ENCODE measurements around the gene GPC2.
"Not testable (repeated sequence)": the region's sequence is repeated elsewhere in the genome, so short reads cannot be mapped to it uniquely, and the experiment has no call there.

GPC2 gene

GRCh38 chr7:100200693-100201092 is 23.5 kb upstream of the GPC2 start:
- DNase-seq (ENCODE audit: low read depth in 2 of 2): no peak

DNA sequence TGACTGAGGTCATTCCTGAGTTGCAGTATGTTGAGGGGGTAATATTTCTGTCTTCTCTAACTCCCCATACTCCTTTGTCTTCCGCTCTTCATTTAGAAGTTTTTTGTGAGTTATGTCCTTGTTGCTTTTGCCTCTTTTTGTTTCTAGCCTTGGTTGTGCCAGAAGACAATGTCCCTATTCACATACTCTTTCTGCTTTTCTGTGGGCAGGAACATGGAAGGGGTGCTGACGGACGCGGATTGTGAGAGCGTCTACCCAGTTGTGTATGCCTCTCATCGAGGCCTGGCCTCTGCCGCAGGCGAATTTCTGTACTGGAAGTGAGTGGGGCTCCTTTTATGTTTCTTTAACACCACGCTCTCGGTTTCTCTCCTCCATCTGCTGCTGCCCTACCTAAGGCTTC is 21.1 kb upstream of the GPC2 start:
- DNase-seq (ENCODE audit: low read depth in 2 of 2): no peak

DNA sequence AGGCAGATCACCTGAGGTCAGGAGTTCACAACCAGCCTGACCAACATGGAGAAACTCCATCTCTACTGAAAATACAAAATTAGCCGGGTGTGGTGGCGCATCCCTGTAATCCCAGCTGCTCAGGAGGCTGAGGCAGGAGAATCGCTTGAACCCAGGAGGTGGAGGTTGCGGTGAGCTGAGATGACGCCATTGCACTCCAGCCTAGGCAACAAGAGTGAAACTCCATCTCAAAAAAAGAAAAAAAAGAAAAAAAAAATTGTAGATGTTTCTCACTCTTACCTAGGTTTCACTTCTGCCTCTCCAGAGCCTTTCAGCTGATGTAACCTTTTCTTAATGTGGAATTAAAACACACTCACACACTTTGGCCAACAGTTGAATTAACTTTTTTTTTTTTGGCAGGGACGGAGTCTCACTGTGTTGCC is 18.7 kb upstream of the GPC2 start:
- not testable (repeated sequence) for DNase-seq (ENCODE audit: low read depth in 2 of 2)

- no peak for DNase-seq (ENCODE audit: low read depth in 2 of 2)
These were observed 18.0 kb upstream of the GPC2 start for GRCh38 chr7:100195222-100195621.

GRCh38 chr7:100192969-100193368 is 15.8 kb upstream of the GPC2 start:
- no peak for DNase-seq (ENCODE audit: low read depth in 2 of 2)

- DNase-seq (ENCODE audit: low read depth in 2 of 2): not testable (repeated sequence)
These were observed 15.2 kb upstream of the GPC2 start for GRCh38 chr7:100192281-100192862.

- DNase-seq (ENCODE audit: low read depth in 2 of 2): no peak
These were observed 14.6 kb upstream of the GPC2 start for GRCh38 chr7:100191775-100192174.

DNA sequence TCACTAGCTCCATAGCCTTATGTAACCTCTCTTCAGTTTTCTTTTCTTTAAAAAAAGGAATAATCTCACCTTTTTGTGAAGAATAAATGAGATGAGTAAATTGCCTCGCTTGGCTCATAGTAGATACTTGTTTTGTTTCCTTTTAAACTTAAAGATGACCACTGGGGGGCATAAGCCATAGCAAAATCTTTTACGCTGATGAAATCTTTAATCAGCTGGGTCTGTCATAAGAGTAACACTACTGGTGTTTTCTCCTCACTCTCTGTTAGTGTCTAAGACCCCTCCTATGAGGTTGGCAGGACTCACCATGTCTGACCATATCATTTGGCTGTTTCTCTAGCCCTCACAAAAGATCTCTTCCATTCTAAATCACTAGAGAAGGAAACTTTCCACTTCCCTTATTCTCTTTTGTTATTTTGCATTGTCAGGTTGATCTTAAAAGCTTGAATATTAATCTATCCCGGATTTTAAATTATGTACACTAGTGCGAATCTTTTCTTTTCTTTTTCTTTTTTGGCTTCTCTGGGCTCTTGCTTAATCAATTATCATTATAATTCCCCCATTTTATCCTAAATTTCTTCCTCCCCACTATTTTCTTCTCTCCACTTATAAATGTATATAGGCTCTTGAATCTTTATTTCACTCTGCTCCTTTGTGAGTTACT is 13.0 kb upstream of the GPC2 start:
- no peak for DNase-seq (ENCODE audit: low read depth in 2 of 2)

DNA sequence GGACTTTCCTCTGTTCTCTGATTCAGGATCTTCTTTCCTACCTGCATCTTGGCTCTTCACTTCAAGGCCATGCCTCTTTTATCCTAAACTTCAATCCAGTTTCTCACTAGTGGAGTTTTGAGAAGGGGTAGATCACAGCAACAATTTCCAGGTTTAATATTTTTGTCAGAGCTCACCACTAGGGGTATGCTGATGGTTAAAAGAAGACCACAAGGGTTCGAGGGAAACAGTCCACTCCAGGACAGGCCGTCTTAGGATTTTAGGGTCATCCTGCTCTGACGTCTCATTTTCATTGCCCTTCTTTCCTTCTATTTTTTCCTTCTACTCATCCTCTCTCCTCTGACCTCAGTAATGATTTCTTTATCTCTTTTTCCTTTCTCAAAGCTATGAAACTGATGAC is 11.9 kb upstream of the GPC2 start:
- DNase-seq (ENCODE audit: low read depth in 2 of 2): no peak

DNA sequence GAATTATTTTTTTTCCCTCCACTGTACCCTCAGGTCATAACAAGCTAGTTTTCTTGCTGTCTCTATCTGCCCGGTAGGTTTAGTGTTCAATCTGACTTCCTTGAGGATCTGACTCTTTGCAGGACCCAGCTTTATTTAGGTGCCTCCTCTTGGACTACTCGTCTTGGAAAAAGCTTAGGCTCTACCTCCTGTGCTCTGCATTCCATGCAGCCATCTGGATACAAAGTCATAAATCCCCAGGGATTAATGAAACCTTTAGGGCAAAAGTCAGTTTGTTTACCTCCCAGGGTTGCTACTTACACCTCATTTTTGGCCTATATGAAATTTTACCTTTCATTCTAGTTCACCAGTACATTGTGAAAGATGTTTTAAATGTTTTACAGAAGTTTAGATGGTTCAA is 8.5 kb upstream of the GPC2 start:
- DNase-seq (ENCODE audit: low read depth in 2 of 2): no peak

DNA sequence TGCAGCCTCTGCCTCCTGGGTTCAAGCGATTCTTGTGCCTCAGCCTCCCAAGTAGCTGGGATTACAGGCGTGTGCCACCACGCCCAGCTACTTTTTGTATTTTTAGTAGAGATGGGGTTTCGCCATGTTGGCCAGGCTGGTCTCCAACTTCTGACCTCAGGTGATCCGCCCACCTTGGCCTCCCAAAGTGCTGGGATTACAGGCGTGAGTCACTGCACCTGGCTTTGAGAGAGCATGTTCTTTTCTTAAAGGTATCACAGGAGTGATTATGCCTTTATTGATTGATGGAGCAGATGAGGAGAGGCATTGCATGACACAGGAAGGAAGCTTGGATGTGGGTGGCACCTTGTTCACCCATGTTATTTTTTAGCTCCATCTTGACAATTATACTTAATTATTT is 5.9 kb upstream of the GPC2 start:
- not testable (repeated sequence) for DNase-seq (ENCODE audit: low read depth in 2 of 2)

- not testable (repeated sequence) for DNase-seq (ENCODE audit: low read depth in 2 of 2)
These were observed 5.4 kb upstream of the GPC2 start for GRCh38 chr7:100182616-100183015.

DNA sequence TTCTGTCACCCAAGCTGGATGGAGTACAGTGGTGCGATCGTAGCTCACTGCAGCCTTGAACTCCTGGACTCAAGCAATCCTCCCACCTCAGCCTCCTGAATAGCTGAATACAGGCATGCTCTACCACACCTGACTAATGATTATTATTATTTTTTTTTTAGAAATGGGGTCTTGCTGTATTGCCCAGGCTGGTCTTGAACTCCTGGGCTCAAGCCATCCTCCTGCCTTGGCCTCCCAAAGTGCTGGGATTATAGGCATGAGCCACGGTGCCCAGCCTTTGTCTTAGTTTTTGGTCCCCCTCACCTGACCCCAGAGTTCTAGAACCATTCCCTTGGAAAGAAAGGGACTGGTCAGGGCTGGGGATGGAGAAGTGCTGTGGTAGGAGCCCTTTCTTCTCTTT is 2.9 kb upstream of the GPC2 start:
- not testable (repeated sequence) for DNase-seq (ENCODE audit: low read depth in 2 of 2)

DNA sequence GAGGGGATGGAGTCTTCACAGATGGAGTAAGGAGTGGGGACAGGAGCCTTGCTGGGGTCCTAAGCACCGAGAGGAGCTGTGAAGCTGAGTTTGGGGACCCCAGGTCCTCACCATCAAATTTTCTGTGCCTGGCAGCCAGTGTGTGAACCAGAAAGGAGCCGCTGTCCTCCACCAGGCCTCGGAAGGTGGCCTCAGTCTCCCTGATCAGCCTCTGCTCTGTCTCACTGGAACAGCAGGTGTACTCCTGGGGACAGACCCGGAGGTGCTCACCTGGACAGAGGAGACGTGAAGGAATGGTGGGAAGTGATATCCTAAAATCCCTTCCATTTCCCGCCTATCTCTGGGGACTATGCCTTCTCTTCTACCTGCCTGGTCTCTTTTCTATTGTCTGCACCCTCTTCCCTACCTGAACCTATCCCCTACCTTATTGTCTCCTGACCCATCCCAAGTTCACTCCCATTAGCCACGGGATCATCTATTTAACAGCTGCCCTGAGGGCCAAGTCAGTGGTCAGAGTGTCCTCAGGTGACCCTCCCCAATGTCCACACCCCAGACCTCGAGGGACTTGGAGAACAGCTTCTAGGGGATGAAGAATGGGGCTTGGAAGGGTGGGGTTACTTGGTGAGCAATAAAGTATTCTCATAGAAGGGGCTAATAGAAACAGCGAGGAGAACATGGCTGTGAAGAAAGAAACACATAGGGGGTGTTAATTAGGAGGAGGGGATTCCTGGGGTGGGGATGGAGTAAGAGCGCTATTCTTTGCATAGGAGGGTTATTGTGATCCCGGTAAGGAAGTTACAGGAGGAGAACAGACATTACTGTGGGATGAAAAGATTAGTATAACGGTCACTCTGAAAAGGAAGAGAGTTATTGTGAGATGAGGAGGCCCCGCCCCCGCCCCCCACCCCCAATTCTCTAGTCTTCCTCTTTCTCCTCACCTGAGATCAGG is 811 bp downstream of the GPC2 start:
- no peak for DNase-seq (ENCODE audit: low read depth in 2 of 2)

DNA sequence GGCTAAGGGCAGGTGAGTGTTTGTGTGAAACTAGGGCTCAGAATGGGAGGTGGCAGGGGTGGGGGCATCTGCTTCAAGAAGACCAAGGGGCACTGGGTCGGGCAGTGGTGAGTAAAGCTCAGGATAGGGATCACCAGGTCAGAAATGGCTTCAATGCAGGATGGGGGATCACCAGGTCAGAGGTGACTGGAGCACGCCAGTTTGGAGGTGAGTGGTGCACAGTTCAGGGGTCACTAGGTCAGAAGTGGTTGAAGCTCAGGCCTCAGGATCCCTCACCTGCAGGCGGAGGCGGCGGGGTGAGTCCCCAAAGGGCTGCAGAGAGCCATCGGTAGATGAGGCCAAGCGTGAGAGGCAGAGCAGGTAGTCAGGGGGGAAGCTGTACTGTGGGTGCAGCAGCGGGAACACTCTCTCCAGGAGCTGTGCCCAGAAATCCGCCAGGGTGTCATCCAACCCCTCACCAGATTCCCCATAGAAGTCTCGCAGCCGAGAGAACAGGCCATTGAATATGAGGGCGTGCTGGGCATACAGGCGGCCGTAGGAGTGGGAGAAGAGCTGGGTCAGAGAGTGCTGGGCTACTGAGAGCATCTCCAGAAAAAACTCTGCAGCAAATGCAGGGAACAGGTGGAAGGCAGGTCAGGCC is 1.8 kb downstream of the GPC2 start:
- no peak for DNase-seq (ENCODE audit: low read depth in 2 of 2)

- no peak for DNase-seq (ENCODE audit: low read depth in 2 of 2)
These were observed 2.6 kb downstream of the GPC2 start for GRCh38 chr7:100174582-100174981.

GRCh38 chr7:100173806-100174495 is 3.2 kb downstream of the GPC2 start:
- DNase-seq (ENCODE audit: low read depth in 2 of 2): no peak

DNA sequence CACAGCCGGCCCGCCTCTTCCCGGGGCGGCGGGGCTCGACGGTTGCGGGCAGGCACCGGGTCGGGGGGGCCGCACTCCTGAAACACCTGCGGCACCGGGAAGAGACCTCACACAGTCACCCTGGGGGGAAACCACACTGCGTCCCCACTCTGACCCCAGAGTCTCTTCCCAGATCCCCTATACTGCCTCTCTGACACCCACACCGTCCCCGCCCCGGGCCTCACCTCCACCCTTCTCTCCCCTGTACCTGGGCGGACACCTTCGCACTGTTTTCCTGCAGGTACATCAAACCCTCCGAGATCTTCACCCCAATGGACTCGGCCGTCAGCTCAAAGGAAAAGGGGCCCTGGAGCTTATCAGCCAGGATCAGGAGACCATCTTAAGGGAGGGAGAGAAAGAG is 5.3 kb downstream of the GPC2 start:
- no peak for DNase-seq (ENCODE audit: low read depth in 2 of 2)

GRCh38 chr7:100171087-100171681 is 6.0 kb downstream of the GPC2 start:
- DNase-seq (ENCODE audit: low read depth in 2 of 2): no peak

DNA sequence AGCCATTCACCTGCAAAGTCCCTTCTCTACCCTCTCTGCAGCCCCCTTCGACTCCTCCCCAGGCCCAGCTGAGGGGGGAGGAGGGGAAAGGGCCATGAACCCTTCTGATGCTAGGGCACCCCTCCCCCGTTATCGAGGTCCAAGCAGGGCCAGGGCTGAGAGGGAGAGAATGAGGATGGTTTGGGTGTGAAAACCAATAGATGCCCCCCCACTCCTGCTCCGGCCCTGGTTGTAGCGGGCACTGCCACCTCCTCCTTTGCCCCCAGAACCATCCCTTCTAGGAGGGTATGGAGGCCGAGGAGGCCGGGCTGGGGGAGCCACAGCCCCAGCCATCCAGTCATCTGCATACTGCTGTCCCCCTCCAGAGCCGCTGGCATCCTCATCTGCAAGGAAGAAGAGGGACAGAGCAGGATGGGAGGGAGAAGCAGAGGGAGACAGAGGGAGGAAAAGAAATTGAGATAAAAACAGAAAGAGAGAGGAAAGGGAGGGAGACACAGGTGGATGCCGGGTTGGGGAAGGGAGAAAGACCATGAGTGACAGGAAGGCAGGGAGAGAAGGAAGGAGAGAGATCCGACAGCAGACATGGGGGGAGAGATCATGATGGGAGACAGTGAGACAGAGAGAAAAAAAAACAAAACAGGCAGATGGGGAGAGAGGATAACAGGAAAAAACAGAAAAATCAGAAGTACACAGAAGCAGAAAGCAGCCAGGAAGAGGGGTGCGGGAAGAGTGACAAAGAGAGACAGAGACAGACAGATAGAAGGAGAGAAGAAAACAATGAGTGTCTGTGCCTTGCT is 6.9 kb downstream of the GPC2 start:
- no peak for DNase-seq (ENCODE audit: low read depth in 2 of 2)

All from activated CD4-positive, alpha-beta T cell treated with anti-CD3 and anti-CD28 coated beads for 24 hours (primary cell).